ENCODE results near the gene TACR1.

TACR1 gene

GRCh38 chr2:75053484-75054112 is 145.7 kb downstream of the TACR1 start:
- DNase-seq (ENCODE audit: low read depth in 2 of 2), result no peak

- no peak for DNase-seq (ENCODE audit: low read depth in 2 of 2)
Observed at GRCh38 chr2:75047992-75048625, 151.2 kb downstream of the TACR1 start.

GRCh38 chr2:75047189-75047991 is 151.9 kb downstream of the TACR1 start:
- no peak for DNase-seq (ENCODE audit: low read depth in 2 of 2)

- no peak for DNase-seq (ENCODE audit: low read depth in 2 of 2)
Observed at GRCh38 chr2:75045526-75046050, 153.7 kb downstream of the TACR1 start.

GRCh38 chr2:75044291-75044690 is 155.0 kb downstream of the TACR1 start:
- no peak for DNase-seq (ENCODE audit: low read depth in 2 of 2)

GRCh38 chr2:75042823-75043222 is 156.5 kb downstream of the TACR1 start:
- no peak for DNase-seq (ENCODE audit: low read depth in 2 of 2)

- DNase-seq (ENCODE audit: low read depth in 2 of 2), result no peak
Observed at GRCh38 chr2:75041731-75042600, 157.4 kb downstream of the TACR1 start.

GRCh38 chr2:75041226-75041625 is 158.1 kb downstream of the TACR1 start:
- DNase-seq (ENCODE audit: low read depth in 2 of 2), result no peak

GRCh38 chr2:75035444-75036353 is 163.6 kb downstream of the TACR1 start:
- no peak for DNase-seq (ENCODE audit: low read depth in 2 of 2)

GRCh38 chr2:75033516-75033915 is 165.8 kb downstream of the TACR1 start:
- no peak for DNase-seq (ENCODE audit: low read depth in 2 of 2)

GRCh38 chr2:75031906-75032803 is 167.2 kb downstream of the TACR1 start:
- no peak for DNase-seq (ENCODE audit: low read depth in 2 of 2)

GRCh38 chr2:75031171-75031570 is 168.1 kb downstream of the TACR1 start:
- no peak for DNase-seq (ENCODE audit: low read depth in 2 of 2)

- no peak for DNase-seq (ENCODE audit: low read depth in 2 of 2)
Observed at GRCh38 chr2:75030218-75031009, 168.9 kb downstream of the TACR1 start.

GRCh38 chr2:75027886-75028285 is 171.4 kb downstream of the TACR1 start:
- DNase-seq (ENCODE audit: low read depth in 2 of 2), result no peak

- DNase-seq (ENCODE audit: low read depth in 2 of 2), result no peak
Observed at GRCh38 chr2:75025633-75026380, 173.5 kb downstream of the TACR1 start.

- DNase-seq (ENCODE audit: low read depth in 2 of 2), result no peak
Observed at GRCh38 chr2:75025216-75025615, 174.1 kb downstream of the TACR1 start.

- no peak for DNase-seq (ENCODE audit: low read depth in 2 of 2)
Observed at GRCh38 chr2:75023666-75024455, 175.5 kb downstream of the TACR1 start.
